T1000 (cell line): ENCODE results near the gene CNIH2.
"Not testable (repeated sequence)": the region's sequence is repeated elsewhere in the genome, so short reads cannot be mapped to it uniquely, and the experiment has no call there.

Experiments used
- DNase-seq: peaks from one replicate; lab custom pipeline; 2025; ENCODE audit warnings: mixed read lengths; lab: John Stamatoyannopoulos, UW

Gene CNIH2

GRCh38 chr11:66259956-66260355, 18.0 kb upstream of the CNIH2 start:
- DNase-seq, result no peak

GRCh38 chr11:66261578-66261977, 16.4 kb upstream of the CNIH2 start:
- no peak for DNase-seq

- no peak for DNase-seq
Observed at GRCh38 chr11:66262191-66262590, 15.8 kb upstream of the CNIH2 start.

GRCh38 chr11:66262696-66263095, 15.3 kb upstream of the CNIH2 start:
- DNase-seq, result no peak

- DNase-seq, result no peak
Observed at GRCh38 chr11:66263231-66263630, 14.7 kb upstream of the CNIH2 start.

GRCh38 chr11:66263785-66264184, 14.2 kb upstream of the CNIH2 start:
- DNase-seq, result no peak

GRCh38 chr11:66264383-66264782, 13.6 kb upstream of the CNIH2 start:
- no peak for DNase-seq

- no peak for DNase-seq
Observed at GRCh38 chr11:66264914-66265313, 13.1 kb upstream of the CNIH2 start.

GRCh38 chr11:66265531-66266377, 12.2 kb upstream of the CNIH2 start:
- DNase-seq, result no peak

GRCh38 chr11:66266378-66267038, 11.5 kb upstream of the CNIH2 start:
- DNase-seq, result no peak

- no peak for DNase-seq
Observed at GRCh38 chr11:66267039-66267378, 11.0 kb upstream of the CNIH2 start.

GRCh38 chr11:66267379-66268243, 10.4 kb upstream of the CNIH2 start:
- DNase-seq, result peak; percentile 83

- peak; percentile 99 for DNase-seq
Observed at GRCh38 chr11:66268244-66268951, 9.6 kb upstream of the CNIH2 start, which contains the start of gene RAB1B. Gene RAB1B (plus strand): TSS chr11:66268639. CDS start chr11:66268680, 41 bp downstream.

GRCh38 chr11:66268952-66269905, 8.7 kb upstream of the CNIH2 start:
- DNase-seq, result no peak

- DNase-seq, result no peak
Observed at GRCh38 chr11:66271816-66272215, 6.2 kb upstream of the CNIH2 start.

- no peak for DNase-seq
Observed at GRCh38 chr11:66272596-66272995, 5.4 kb upstream of the CNIH2 start.

- no peak for DNase-seq
Observed at GRCh38 chr11:66274219-66274618, 3.8 kb upstream of the CNIH2 start.

GRCh38 chr11:66275396-66275795, 2.6 kb upstream of the CNIH2 start:
- no peak for DNase-seq

GRCh38 chr11:66275984-66276612, 1.9 kb upstream of the CNIH2 start:
- no peak for DNase-seq

GRCh38 chr11:66276619-66277018, 1.4 kb upstream of the CNIH2 start:
- not testable (repeated sequence) for DNase-seq
